ENCODE data around the gene DMD. TPM values are rescaled to one million over a fixed set of nuclear protein-coding genes. Genes with fewer than 3 reads are reported as not detected.

Gene DMD
- total and polyA plus RNA-seq, 2 donors from 2014 or later, result 4.2 to 17.9 TPM

GRCh38 chrX:31222946-31223345, 1988.4 kb downstream of the DMD start:
- Histone ChIP-seq H3K9ac (ENCODE audit: low read length in 3 of 3) (no peak overlapping the region), H3K36me3 (ENCODE audit: control insufficient read depth in 2 of 3, insufficient read depth in 3 of 3, low read length in 3 of 3) (no peaks in the 10 kb centered on the region), H3K27me3 (ENCODE audit: control insufficient read depth, insufficient read depth, low read length) (no peaks in the 10 kb centered on the region), H3K27ac (ENCODE audit: low read depth in 2 of 2, low read length in 2 of 2) (no peak overlapping the region), H3K4me1 (ENCODE audit: control insufficient read depth in 2 of 3, insufficient read depth in 2 of 3, low read depth in 1 of 3, low read length in 3 of 3) (no peaks in the 10 kb centered on the region), H3K9me3 (ENCODE audit: control insufficient read depth in 2 of 3, insufficient read depth in 1 of 3, low read length in 3 of 3) (no peaks in the 10 kb centered on the region), H3K4me3 (ENCODE audit: low read length in 3 of 3) (no peak overlapping the region)
- DNase-seq (no peak), FAIRE-seq (no peak)
- intact Hi-C loops (cut with DNase I), result no loop called here
- no peak for TF ChIP-seq CTCF (IDR thresholded peaks at IDR 0.05; ENCODE audit: borderline replicate concordance, extremely low read depth, insufficient read depth)

GRCh38 chrX:31219174-31219573, 1992.2 kb downstream of the DMD start:
- H3K27me3 ChIP-seq (ENCODE audit: control insufficient read depth, insufficient read depth, low read length), result no peaks in the 10 kb centered on the region
- no peak for DNase-seq
- intact Hi-C loops (cut with DNase I), result no loop called here
- H3K9me3 ChIP-seq (ENCODE audit: control insufficient read depth in 2 of 3, insufficient read depth in 1 of 3, low read length in 3 of 3), result no peaks in the 10 kb centered on the region
- no peak overlapping the region for H3K9ac ChIP-seq (ENCODE audit: low read length in 3 of 3)
- no peak for TF ChIP-seq CTCF (IDR thresholded peaks at IDR 0.05; ENCODE audit: borderline replicate concordance, extremely low read depth, insufficient read depth)
- H3K27ac ChIP-seq (ENCODE audit: low read depth in 2 of 2, low read length in 2 of 2), result no peak overlapping the region
- H3K4me3 ChIP-seq (ENCODE audit: low read length in 3 of 3), result no peak overlapping the region
- no peak for FAIRE-seq
- H3K4me1 ChIP-seq (ENCODE audit: control insufficient read depth in 2 of 3, insufficient read depth in 2 of 3, low read depth in 1 of 3, low read length in 3 of 3), result no peaks in the 10 kb centered on the region
- H3K36me3 ChIP-seq (ENCODE audit: control insufficient read depth in 2 of 3, insufficient read depth in 3 of 3, low read length in 3 of 3), result no peaks in the 10 kb centered on the region

- Histone ChIP-seq H3K27ac (ENCODE audit: low read depth in 2 of 2, low read length in 2 of 2) (no peak overlapping the region), H3K4me1 (ENCODE audit: control insufficient read depth in 2 of 3, insufficient read depth in 2 of 3, low read depth in 1 of 3, low read length in 3 of 3) (no peaks in the 10 kb centered on the region), H3K36me3 (ENCODE audit: control insufficient read depth in 2 of 3, insufficient read depth in 3 of 3, low read length in 3 of 3) (no peaks in the 10 kb centered on the region), H3K4me3 (ENCODE audit: low read length in 3 of 3) (no peak overlapping the region), H3K9me3 (ENCODE audit: control insufficient read depth in 2 of 3, insufficient read depth in 1 of 3, low read length in 3 of 3) (no peaks in the 10 kb centered on the region), H3K27me3 (ENCODE audit: control insufficient read depth, insufficient read depth, low read length) (no peaks in the 10 kb centered on the region), H3K9ac (ENCODE audit: low read length in 3 of 3) (no peak overlapping the region)
- intact Hi-C loops (cut with DNase I), result no loop called here
- TF ChIP-seq CTCF (IDR thresholded peaks at IDR 0.05; ENCODE audit: borderline replicate concordance, extremely low read depth, insufficient read depth), result no peak
- no peak for FAIRE-seq
- DNase-seq, result no peak
These were observed 1994.3 kb downstream of the DMD start for GRCh38 chrX:31217084-31217483.

GRCh38 chrX:31215277-31215815, 1996.0 kb downstream of the DMD start:
- Histone ChIP-seq H3K36me3 (ENCODE audit: control insufficient read depth in 2 of 3, insufficient read depth in 3 of 3, low read length in 3 of 3) (no peaks in the 10 kb centered on the region), H3K27ac (ENCODE audit: low read depth in 2 of 2, low read length in 2 of 2) (no peak overlapping the region), H3K4me1 (ENCODE audit: control insufficient read depth in 2 of 3, insufficient read depth in 2 of 3, low read depth in 1 of 3, low read length in 3 of 3) (no peaks in the 10 kb centered on the region), H3K4me3 (ENCODE audit: low read length in 3 of 3) (no peak overlapping the region), H3K9me3 (ENCODE audit: control insufficient read depth in 2 of 3, insufficient read depth in 1 of 3, low read length in 3 of 3) (no peaks in the 10 kb centered on the region), H3K9ac (ENCODE audit: low read length in 3 of 3) (no peak overlapping the region), H3K27me3 (ENCODE audit: control insufficient read depth, insufficient read depth, low read length) (no peaks in the 10 kb centered on the region)
- no peak for FAIRE-seq
- intact Hi-C loops (cut with DNase I), result no loop called here
- TF ChIP-seq CTCF (IDR thresholded peaks at IDR 0.05; ENCODE audit: borderline replicate concordance, extremely low read depth, insufficient read depth), result no peak
- no peak for DNase-seq

Data from kidney (tissue), 14 donors.